ENCODE measurements around the gene TFPT. TPM values are rescaled to one million over a fixed set of nuclear protein-coding genes. Genes with fewer than 3 reads are reported as not detected.

The TFPT gene
- total and polyA plus RNA-seq, 10 of the 15 experiments (the other 5 are each of a cell fraction or from before 2014, with no cell fraction given), result 1.7 to 40.2 (median 25.6) TPM

GRCh38 chr19:54152267-54152666 is 36.8 kb upstream of the TFPT start:
- ChIA-PET SMC1A (ENCODE audit: uncharacterized antibody, unreplicated experiment) (no interaction called here), RAD21 (ENCODE audit: unreplicated experiment) (no interaction called here), CTCF (no interaction called here), POLR2A (no interaction called here)
- H3K9ac ChIP-seq (ENCODE audit: control insufficient read depth, insufficient read depth, low read length), result no peak overlapping the region
- FAIRE-seq, result no peak
- H3K79me2 ChIP-seq (ENCODE audit: control insufficient read depth, insufficient read depth, low read length), result no peaks in the 10 kb centered on the region
- H4K20me1 ChIP-seq (ENCODE audit: control insufficient read depth, insufficient read depth), result no peaks in the 10 kb centered on the region
- WGBS (ENCODE audit: insufficient coverage, insufficient replicate concordance, low lambda C conversion rate, missing lambda C conversion rate), result 92% methylated on average over 12 of the region's 12 CpGs
- BruUV-seq (replicated peaks), result no TSS peak
- no peak overlapping the region for H2AFZ ChIP-seq (ENCODE audit: control insufficient read depth, low read depth, low read length)
- H3K27me3 ChIP-seq (replicated peaks in 1 of 2; ENCODE audit: control insufficient read depth in 2 of 2, insufficient read depth in 2 of 2, low read length in 1 of 2), result no peaks in the 10 kb centered on the region
- no peaks in the 10 kb centered on the region for H3K9me3 ChIP-seq (replicated peaks; ENCODE audit: control insufficient read depth, insufficient read depth, low read length)
- no peak overlapping the region for H3K4me2 ChIP-seq (ENCODE audit: control insufficient read depth, insufficient read depth)
- TF ChIP-seq POLR2A (IDR thresholded peaks at IDR 0.05; ENCODE audit: low read depth, low read length), result peak; percentile 30; the same call in 1 of the 2 replicates
- TF ChIP-seq USF2 (IDR thresholded peaks at IDR 0.05; ENCODE audit: borderline replicate concordance, low read depth, low read length), result no peak
- in situ Hi-C loops (cut with MboI) (no loop called here), intact Hi-C loops (cut with micrococcal nuclease; ENCODE audit: unreplicated experiment) (no loop called here)
- peaks cover 28 to 29% of the 10 kb centered on the region in 2 experiments; a peak in 3 of 4 replicates for H3K36me3 ChIP-seq (ENCODE audit: control insufficient read depth in 2 of 2, insufficient read depth in 2 of 2, low read length in 1 of 2)
- no peak for DNase-seq (ENCODE audit: low read depth, low spot score)
- no peak overlapping the region for H3K4me3 ChIP-seq
- H3K27ac ChIP-seq (ENCODE audit: control insufficient read depth, insufficient read depth), result no peak overlapping the region
- no peaks in the 10 kb centered on the region for H3K4me1 ChIP-seq (ENCODE audit: control insufficient read depth, insufficient read depth, low read length)
- ATAC-seq, result no peak

GRCh38 chr19:54151362-54152035 is 36.0 kb upstream of the TFPT start:
- Histone ChIP-seq H3K4me3 (no peak overlapping the region), H3K9ac (ENCODE audit: control insufficient read depth, insufficient read depth, low read length) (no peak overlapping the region), H2AFZ (ENCODE audit: control insufficient read depth, low read depth, low read length) (no peak overlapping the region), H3K27ac (ENCODE audit: control insufficient read depth, insufficient read depth) (no peak overlapping the region), H3K36me3 (ENCODE audit: control insufficient read depth in 2 of 2, insufficient read depth in 2 of 2, low read length in 1 of 2) (peaks cover 28 to 33% of the 10 kb centered on the region in 2 experiments; a peak in 3 of 4 replicates), H3K4me1 (ENCODE audit: control insufficient read depth, insufficient read depth, low read length) (no peaks in the 10 kb centered on the region), H3K27me3 (replicated peaks in 1 of 2; ENCODE audit: control insufficient read depth in 2 of 2, insufficient read depth in 2 of 2, low read length in 1 of 2) (no peaks in the 10 kb centered on the region), H3K9me3 (replicated peaks; ENCODE audit: control insufficient read depth, insufficient read depth, low read length) (no peaks in the 10 kb centered on the region), H3K4me2 (ENCODE audit: control insufficient read depth, insufficient read depth) (no peak overlapping the region), H3K79me2 (ENCODE audit: control insufficient read depth, insufficient read depth, low read length) (no peaks in the 10 kb centered on the region), H4K20me1 (ENCODE audit: control insufficient read depth, insufficient read depth) (no peaks in the 10 kb centered on the region)
- in situ Hi-C loops (cut with MboI) (no loop called here), intact Hi-C loops (cut with micrococcal nuclease; ENCODE audit: unreplicated experiment) (no loop called here)
- no peak for TF ChIP-seq SREBF2 (IDR thresholded peaks at IDR 0.05; ENCODE audit: low read length)
- no peak for TF ChIP-seq LARP7 (IDR thresholded peaks at IDR 0.05)
- no peak for TF ChIP-seq FOXM1 (IDR thresholded peaks at IDR 0.05; ENCODE audit: low read depth, low read length)
- WGBS (ENCODE audit: insufficient coverage, insufficient replicate concordance, low lambda C conversion rate, missing lambda C conversion rate), result 93% methylated on average over 18 of the region's 23 CpGs
- BruUV-seq (replicated peaks), result no TSS peak
- RAD21 ChIA-PET (ENCODE audit: unreplicated experiment), result no interaction called here
- DNase-seq (ENCODE audit: low read depth, low spot score), result no peak
- no peak for FAIRE-seq
- POLR2A ChIA-PET, result no interaction called here
- no peak for ATAC-seq
- CTCF ChIA-PET, result no interaction called here
- SMC1A ChIA-PET (ENCODE audit: uncharacterized antibody, unreplicated experiment), result no interaction called here

Measured in GM12878 (cell line).